ENCODE data around the gene CYSTM1. TPM values are rescaled to one million over a fixed set of nuclear protein-coding genes. Genes with fewer than 3 reads are reported as not detected.

Gene CYSTM1
- total and polyA plus RNA-seq, 2 donors (not counting 3 experiments of a cell fraction or from before 2014, with no cell fraction given): 28.9 to 41.5 TPM

- Histone ChIP-seq H3K79me2 (ENCODE audit: control insufficient read depth, insufficient read depth, low read length) (peaks cover 47% of the 10 kb centered on the region), H3K4me2 (ENCODE audit: insufficient read depth, low read length) (peak overlapping the region; percentile 82), H4K20me1 (replicated peaks; ENCODE audit: control insufficient read depth, extremely low read depth, insufficient read depth, low read length) (no peaks in the 10 kb centered on the region), H3K4me1 (ENCODE audit: control insufficient read depth, extremely low read depth, insufficient read depth, low read length) (peaks cover 50% of the 10 kb centered on the region), H3K9me3 (replicated peaks; ENCODE audit: control insufficient read depth, insufficient read depth, low read length) (no peaks in the 10 kb centered on the region), H3K9me1 (replicated peaks; ENCODE audit: control insufficient read depth, extremely low read depth, insufficient read depth, low read length) (no peaks in the 10 kb centered on the region), H2AFZ (ENCODE audit: low read depth, low read length) (no peak overlapping the region), H3K36me3 (ENCODE audit: control insufficient read depth in 2 of 2, extremely low read depth in 1 of 2, insufficient read depth in 2 of 2, low read length in 2 of 2) (no peaks in the 10 kb centered on the region), H3K9ac (replicated peaks; ENCODE audit: extremely low read depth, insufficient read depth, low read length) (peak overlapping the region; percentile 90), H3K4me3 (replicated peaks in 1 of 3; ENCODE audit: insufficient read depth in 1 of 3, low read depth in 1 of 3, low read length in 3 of 3) (no peak overlapping the region), H3K27ac (ENCODE audit: insufficient read depth, low read depth, low read length) (peak overlapping the region; percentile 97), H3K27me3 (ENCODE audit: control insufficient read depth in 2 of 2, insufficient read depth in 2 of 2, low read length in 2 of 2) (no peaks in the 10 kb centered on the region)
- intact Hi-C loops (cut with micrococcal nuclease) (no loop called here), dilution Hi-C loops (cut with MboI; ENCODE audit: extremely low pct_ligation_motif_present, low sequenced_read_pairs) (no loop called here)
- ChIA-PET CTCF (interaction anchor here (0.5 to 17.3 kb wide), 12 partner anchors 8 to 120 kb away, joined by 3 to 1214 read pairs (median 5); partner anchors contain the start of genes HBEGF and PFDN1), POLR2A (interaction anchor here (0.7 to 1.7 kb wide), 2 partner anchors 9 to 94 kb away, joined by 3 to 11 read pairs; partner anchors contain the start of gene HBEGF)
- TF ChIP-seq JUN (IDR thresholded peaks at IDR 0.05; ENCODE audit: borderline replicate concordance, insufficient read depth, insufficient read length, low read depth) (no peak), MAX (IDR thresholded peaks at IDR 0.05; ENCODE audit: insufficient read depth, insufficient read length) (no peak), FOS (IDR thresholded peaks at IDR 0.05; ENCODE audit: borderline replicate concordance, insufficient read depth, low read length) (no peak), GATA2 (IDR thresholded peaks at IDR 0.05; ENCODE audit: insufficient read depth, insufficient read length, low read depth, low read length) (no peak), EZH2 (IDR thresholded peaks at IDR 0.05; ENCODE audit: borderline replicate concordance, low read depth, low read length, severe bottlenecking) (no peak), POLR2A (IDR thresholded peaks at IDR 0.05; ENCODE audit: low read depth, low read length) (no peak), CTCF (IDR thresholded peaks at IDR 0.05; ENCODE audit: extremely low read depth in 1 of 2, insufficient read depth in 1 of 2, low read depth in 1 of 2, low read length in 2 of 2) (no peak), MYC (IDR thresholded peaks at IDR 0.05; ENCODE audit: low read depth, low read length) (no peak), POLR2AphosphoS5 (IDR thresholded peaks at IDR 0.05; ENCODE audit: insufficient read depth, low read depth, low read length) (no peak)
- no peak for DNase-seq (ENCODE audit: low read depth, low spot score)
- FAIRE-seq: no peak
- no TSS peak for BruUV-seq (replicated peaks)
These were observed 77.6 kb downstream of the CYSTM1 start for GRCh38 chr5:140252470-140253126.
